NCI-H69 (cell line): ENCODE measurements around the gene FIBP.

Experiments used
- DNase-seq: peaks from one replicate; lab custom pipeline; 2025; lab: John Stamatoyannopoulos, UW

Gene FIBP

GRCh38 chr11:65888163-65888814 is at the start of gene FIBP:
FIBP (minus strand) TSS chr11:65888471; CDS start chr11:65888418, 53 bp downstream.
- DNase-seq = peak; percentile 98

GRCh38 chr11:65937766-65938165 is 49.5 kb upstream of the FIBP start:
- DNase-seq = no peak

GRCh38 chr11:65934014-65934413 is 45.7 kb upstream of the FIBP start:
- DNase-seq = no peak

GRCh38 chr11:65932558-65932919 is 44.3 kb upstream of the FIBP start:
- peak; percentile 59 for DNase-seq

GRCh38 chr11:65931773-65932557 is 43.7 kb upstream of the FIBP start:
- no peak for DNase-seq

- no peak for DNase-seq
Observed at GRCh38 chr11:65928667-65929066, 40.4 kb upstream of the FIBP start.

GRCh38 chr11:65927904-65928397 is 39.7 kb upstream of the FIBP start:
- DNase-seq = no peak

- no peak for DNase-seq
Observed at GRCh38 chr11:65925397-65925796, 37.1 kb upstream of the FIBP start.

GRCh38 chr11:65922565-65922964 is 34.3 kb upstream of the FIBP start:
- DNase-seq = no peak

- DNase-seq = no peak
Observed at GRCh38 chr11:65921876-65922275, 33.6 kb upstream of the FIBP start.

- DNase-seq = no peak
Observed at GRCh38 chr11:65921033-65921555, 32.8 kb upstream of the FIBP start.

- no peak for DNase-seq
Observed at GRCh38 chr11:65920372-65920802, 32.1 kb upstream of the FIBP start.

- peak; percentile 71 for DNase-seq
Observed at GRCh38 chr11:65919573-65920371, 31.5 kb upstream of the FIBP start.

GRCh38 chr11:65919141-65919572 is 30.9 kb upstream of the FIBP start, which contains the start of gene DRAP1:
DRAP1 (plus strand) TSS chr11:65919426; CDS start chr11:65919502, 76 bp downstream.
- DNase-seq = peak; percentile 99

- DNase-seq = peak; percentile 76
Observed at GRCh38 chr11:65918211-65919140, 30.2 kb upstream of the FIBP start, which contains the start of gene C11orf68. C11orf68 (minus strand) TSS chr11:65919062; CDS start chr11:65919031, 31 bp downstream.

GRCh38 chr11:65917434-65918210 is 29.4 kb upstream of the FIBP start:
- DNase-seq = no peak

GRCh38 chr11:65917077-65917433 is 28.8 kb upstream of the FIBP start:
- no peak for DNase-seq

- no peak for DNase-seq
Observed at GRCh38 chr11:65916391-65916790, 28.1 kb upstream of the FIBP start.

GRCh38 chr11:65915821-65916251 is 27.6 kb upstream of the FIBP start:
- DNase-seq = no peak
